GM23248 (cell line): Measurements from ENCODE around the gene TERB2. TPM values are rescaled to one million over a fixed set of nuclear protein-coding genes. Genes with fewer than 3 reads are reported as not detected.
A peak's percentile ranks its signal among the peaks of the same experiment; 100 is the strongest.
"Not testable (repeated sequence)": the region's sequence is repeated elsewhere in the genome, so short reads cannot be mapped to it uniquely, and the experiment has no call there.

Experiments
- DNase-seq: peaks from one replicate; pipeline ENCODE4 v3.0.0-alpha.2; 2015
- H2AFZ ChIP-seq: fragments of 200-600 bp; sonication (generic); 2 replicates; pipeline ENCODE4 v1.6.1; 2016; ENCODE audit warnings: antibody characterized with exemption
- H3F3A ChIP-seq: fragments of 200-600 bp; sonication (generic); 2 replicates; pipeline ENCODE4 v1.6.1; 2016; ENCODE audit warnings: mild to moderate bottlenecking, antibody characterized with exemption, mixed run types; ENCODE audit not compliant: insufficient read depth
- H3K27ac ChIP-seq: fragments of 200-600 bp; sonication (generic); 2 replicates; pipeline ENCODE4 v1.5.1; 2016; ENCODE audit warnings: mild to moderate bottlenecking
- H3K27me3 ChIP-seq: fragments of 200-600 bp; sonication (generic); replicated peaks from 2 replicates; pipeline ENCODE4 v1.6.1; 2016; ENCODE audit warnings: mild to moderate bottlenecking; ENCODE audit not compliant: insufficient read depth
- H3K36me3 ChIP-seq: fragments of 200-600 bp; sonication (generic); 2 replicates; pipeline ENCODE4 v1.6.1; 2016; ENCODE audit warnings: low read depth, mild to moderate bottlenecking
- H3K4me1 ChIP-seq: fragments of 200-600 bp; sonication (generic); 2 replicates; pipeline ENCODE4 v1.6.1; 2016; ENCODE audit warnings: mild to moderate bottlenecking; ENCODE audit not compliant: insufficient read depth
- H3K4me2 ChIP-seq: fragments of 200-600 bp; sonication (generic); one replicate; pipeline ENCODE4 v1.6.1; 2016; ENCODE audit warnings: mild to moderate bottlenecking; ENCODE audit not compliant: unreplicated experiment
- H3K4me3 ChIP-seq: fragments of 200-600 bp; sonication (generic); 2 replicates; pipeline ENCODE4 v1.5.1; 2016; ENCODE audit warnings: mild to moderate bottlenecking
- H3K79me2 ChIP-seq: fragments of 200-600 bp; sonication (generic); 2 replicates; pipeline ENCODE4 v1.6.1; 2016; ENCODE audit warnings: mild to moderate bottlenecking; ENCODE audit not compliant: insufficient read depth
- H3K9ac ChIP-seq: fragments of 200-600 bp; sonication (generic); 2 replicates; pipeline ENCODE4 v1.6.1; 2016; ENCODE audit warnings: mild to moderate bottlenecking
- H3K9me2 ChIP-seq: fragments of 200-600 bp; sonication (generic); 2 replicates; pipeline ENCODE4 v1.6.1; 2016; ENCODE audit warnings: mixed run types, mild to moderate bottlenecking, moderate library complexity; ENCODE audit not compliant: insufficient read depth
- H3K9me3 ChIP-seq: fragments of 200-600 bp; sonication (generic); one replicate; pipeline ENCODE4 v1.6.1; 2017; ENCODE audit warnings: low read depth
- H4K20me1 ChIP-seq: fragments of 200-600 bp; sonication (generic); 2 replicates; pipeline ENCODE4 v1.6.0; 2016; ENCODE audit not compliant: insufficient read depth
- EZH2 ChIP-seq: fragments of 200-600 bp; sonication (generic); IDR thresholded peaks from 2 replicates; pipeline ENCODE4 v1.6.1; 2018; ENCODE audit warnings: antibody characterized with exemption, mild to moderate bottlenecking; ENCODE audit not compliant: insufficient read depth, poor library complexity, severe bottlenecking
- EZH2phosphoT487 ChIP-seq: fragments of 200-600 bp; sonication (generic); IDR thresholded peaks from 2 replicates; pipeline ENCODE4 v1.6.1; 2018; ENCODE audit warnings: antibody characterized with exemption, moderate library complexity, mild to moderate bottlenecking, low read depth; ENCODE audit not compliant: insufficient read depth
- WGBS, 2 experiments: methylation state at CpG; one replicate each; pipeline ENCODE4 v1.1.6; 2015 to 2017; ENCODE audit warnings: low lambda C conversion rate in 2 of 2, low coverage in 1 of 2; ENCODE audit errors: missing lambda C conversion rate in 2 of 2; 5-methylcytosine and 5-hydroxymethylcytosine counted together
- in situ Hi-C: fragments of 300-500 bp; cut with MboI; formaldehyde crosslinking; loops from 2 replicates; pipeline ENCODE4 v1.15.0; 2020
- polyA plus RNA-seq: library from polyadenylated mRNA; unstranded; fragments of >200 nt; fragmentation: Nextera tagmentation; extraction: Ambion mirVana; gene quantifications from 2 replicates; pipeline ENCODE4 v1.2.1, GENCODE V29; 2016
- total RNA-seq: library from RNA; depleted of rRNA; stranded (reverse); fragments of >200 nt; shearing (Covaris generic); gene quantifications from 2 replicates; pipeline ENCODE4 v1.2.3, GENCODE V29; 2014

Gene TERB2
- total and polyA plus RNA-seq, 2 experiments from 2014 or later = not detected

DNA sequence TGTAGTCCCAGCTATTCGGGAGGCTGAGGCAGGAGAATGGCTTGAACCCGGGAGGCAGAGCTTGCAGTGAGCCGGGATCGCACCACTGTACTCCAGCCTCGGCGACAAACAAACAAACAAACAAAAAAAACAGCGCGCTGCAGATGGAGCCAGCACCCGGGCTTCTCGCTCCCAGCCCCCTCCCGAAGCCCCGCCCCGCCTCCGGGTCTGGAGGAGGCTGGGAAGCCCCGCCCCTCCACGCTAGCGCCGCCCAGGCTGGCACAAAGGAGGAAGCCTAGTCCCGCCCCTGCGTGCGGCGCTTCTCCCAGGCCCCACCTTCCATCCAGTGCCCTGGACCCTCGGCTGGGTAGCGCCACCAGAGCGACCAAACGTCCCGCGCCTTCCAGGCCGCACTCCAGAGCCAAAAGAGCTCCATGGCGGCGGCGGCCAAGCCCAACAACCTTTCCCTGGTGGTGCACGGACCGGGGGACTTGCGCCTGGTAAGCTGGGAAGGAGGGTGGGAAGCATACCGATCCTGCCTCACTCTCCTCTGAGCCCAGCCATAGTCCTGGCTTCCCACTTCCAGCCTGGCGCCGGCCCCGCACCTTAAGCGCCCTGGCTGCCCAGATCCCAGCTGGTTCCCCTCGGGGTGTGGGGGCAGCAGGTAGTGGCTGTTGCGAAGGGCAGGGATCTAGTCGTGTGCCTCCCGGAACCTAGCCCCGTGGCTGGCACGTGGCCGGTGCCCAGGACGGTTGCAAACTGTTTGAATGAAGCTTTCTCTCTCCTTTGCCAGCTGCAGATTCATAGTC is 66.6 kb downstream of the TERB2 start, which contains the start of gene SORD:
Gene SORD (plus strand): TSS at position 325 of the 788 bp plus-strand sequence. CDS start 89 bp downstream, at position 414.
- WGBS, 2 experiments = 1 to 4% methylated on average over 29 to 41 of the region's 48 CpGs
- peak within 1 kb of the TSS; percentile 26 for H3K27ac ChIP-seq
- DNase-seq = peak; percentile 93

DNA sequence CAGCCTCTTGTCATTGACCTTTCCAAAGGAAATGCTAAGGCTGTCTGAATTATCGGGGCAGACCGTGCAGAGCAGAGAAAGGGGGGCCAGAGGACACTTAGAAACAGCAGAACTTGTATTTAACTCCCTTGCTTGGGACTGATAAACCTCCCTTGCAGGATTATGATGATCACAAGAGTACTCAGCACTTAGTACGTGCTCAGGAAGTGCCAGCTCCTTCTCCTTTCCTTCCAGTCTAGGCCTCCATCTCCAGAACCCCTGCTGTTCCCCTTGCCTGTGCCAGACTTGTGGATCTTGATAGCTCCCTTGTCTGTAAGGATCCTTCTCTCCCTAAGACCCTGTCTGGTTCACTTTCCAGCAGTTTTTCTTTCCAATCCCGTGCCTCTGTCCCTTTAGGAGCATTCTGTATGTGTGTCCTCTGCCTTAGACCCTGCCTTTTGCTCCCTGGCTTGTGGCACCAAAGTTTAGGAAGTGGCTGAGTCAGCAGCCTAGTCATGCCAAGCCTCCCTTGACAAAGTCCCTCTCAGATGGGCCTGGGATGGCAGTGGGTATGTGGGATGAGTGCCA is 67.3 kb downstream of the TERB2 start:
- no peaks in the 10 kb centered on the region for H3K9me2 ChIP-seq
- H3F3A ChIP-seq = 0 out of 2 replicates have a peak, but pooled peaks cover 8% of the 10 kb centered on the region
- in situ Hi-C loops = loop anchor here (10.0 kb wide), 1 partner anchor 169 kb away; no protein-coding TSS in a partner anchor
- H3K9ac ChIP-seq = peak overlapping the region; percentile 79
- TF ChIP-seq EZH2phosphoT487 (no peak), EZH2 (no peak)
- 0 out of 2 replicates have a peak, but pooled peaks cover 4% of the 10 kb centered on the region for H3K27me3 ChIP-seq
- peak; percentile 47 for DNase-seq
- peaks cover 10% of the 10 kb centered on the region; the same call in 1 of the 2 replicates for H3K4me1 ChIP-seq
- H3K79me2 ChIP-seq = no peaks in the 10 kb centered on the region
- H4K20me1 ChIP-seq = no peaks in the 10 kb centered on the region
- WGBS, 2 experiments = 3 to 6% methylated on average over 4 of the region's 4 CpGs
- H3K4me3 ChIP-seq = peak overlapping the region; percentile 89
- H2AFZ ChIP-seq = peak overlapping the region; percentile 96
- no peaks in the 10 kb centered on the region for H3K36me3 ChIP-seq
- peak overlapping the region; percentile 26 for H3K27ac ChIP-seq
- no peaks in the 10 kb centered on the region for H3K9me3 ChIP-seq
- peak overlapping the region; percentile 92 for H3K4me2 ChIP-seq

More for the DNA sequence above, 66.6 kb downstream of the TERB2 start, which contains the start of gene SORD:
- Histone ChIP-seq H3K36me3 (no peaks in the 10 kb centered on the region), H3K79me2 (no peaks in the 10 kb centered on the region), H3K4me1 (peaks cover 10% of the 10 kb centered on the region; the same call in 1 of the 2 replicates), H4K20me1 (no peaks in the 10 kb centered on the region), H3F3A (0 out of 2 replicates have a peak, but pooled peaks cover 8% of the 10 kb centered on the region), H3K27me3 (0 out of 2 replicates have a peak, but pooled peaks cover 9% of the 10 kb centered on the region), H3K4me2 (peak within 1 kb of the TSS; percentile 92), H3K9me3 (no peaks in the 10 kb centered on the region), H3K9ac (peak within 1 kb of the TSS; percentile 79), H3K9me2 (no peaks in the 10 kb centered on the region), H3K4me3 (peak within 1 kb of the TSS; percentile 89), H2AFZ (peak within 1 kb of the TSS; percentile 96)
- TF ChIP-seq EZH2phosphoT487 = no peak
- no peak for TF ChIP-seq EZH2
- in situ Hi-C loops = loop anchor here (10.0 kb wide), 1 partner anchor 168 kb away; no protein-coding TSS in a partner anchor

DNA sequence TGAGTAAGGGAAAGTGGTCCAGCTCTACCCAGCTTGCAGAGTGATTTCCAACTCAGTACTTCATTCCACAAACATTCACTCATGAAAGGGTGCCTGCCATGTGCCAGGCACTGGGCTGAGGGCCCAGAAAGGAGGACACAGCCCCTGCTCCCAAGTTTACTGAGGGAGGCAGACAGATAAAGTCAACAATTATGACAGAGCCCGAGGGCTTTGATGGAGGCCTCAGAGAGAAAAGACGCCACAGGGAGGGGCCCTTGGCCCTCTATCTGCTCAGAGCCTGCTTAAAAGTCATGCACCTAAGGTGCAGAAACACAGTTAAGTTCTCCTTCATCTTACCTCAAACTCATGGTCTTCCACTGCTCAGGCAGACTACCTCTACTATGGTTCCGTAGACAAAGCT is 68.2 kb downstream of the TERB2 start:
- not testable (repeated sequence) for H3K9me3 ChIP-seq, H3K36me3 ChIP-seq, H3F3A ChIP-seq, H3K27ac ChIP-seq, H4K20me1 ChIP-seq, H3K27me3 ChIP-seq, H3K79me2 ChIP-seq, DNase-seq, H3K9me2 ChIP-seq, H3K4me2 ChIP-seq, H3K9ac ChIP-seq, H3K4me3 ChIP-seq, H2AFZ ChIP-seq
- peaks cover 10% of the 10 kb centered on the region; the same call in 1 of the 2 replicates for H3K4me1 ChIP-seq
- in situ Hi-C loops = loop anchor here (10.0 kb wide), 1 partner anchor 170 kb away; no protein-coding TSS in a partner anchor
- 83 to 85% methylated on average over 3 of the region's 3 CpGs for WGBS, 2 experiments

DNA sequence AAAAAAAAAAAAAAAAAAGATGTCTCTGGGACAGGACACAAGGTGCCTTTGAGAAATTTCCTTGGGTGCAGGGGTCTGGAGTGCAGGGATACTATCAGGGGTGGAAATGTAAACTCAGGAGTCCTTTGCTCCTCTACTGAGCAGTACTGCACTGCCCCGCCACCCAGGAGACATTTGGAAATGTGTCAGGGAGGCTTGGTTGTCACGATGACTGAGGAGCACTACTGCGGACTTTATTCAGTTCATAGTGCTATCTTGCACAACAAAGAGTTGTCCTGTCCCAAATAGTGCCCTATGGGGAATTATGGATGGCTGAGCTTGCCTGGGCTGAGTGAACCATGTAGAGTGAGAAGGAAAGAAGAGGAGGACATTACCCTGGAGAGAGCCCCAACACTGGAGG is 69.1 kb downstream of the TERB2 start:
- H3K9me2 ChIP-seq, H3K4me3 ChIP-seq, H3K27me3 ChIP-seq, H3K27ac ChIP-seq, H3K9me3 ChIP-seq, H2AFZ ChIP-seq, H3K36me3 ChIP-seq, H3F3A ChIP-seq, H4K20me1 ChIP-seq, H3K4me2 ChIP-seq, H3K9ac ChIP-seq, H3K79me2 ChIP-seq, DNase-seq: not testable (repeated sequence)
- H3K4me1 ChIP-seq = peaks cover 10% of the 10 kb centered on the region; the same call in 1 of the 2 replicates
- in situ Hi-C loops = loop anchor here (10.0 kb wide), 1 partner anchor 171 kb away; no protein-coding TSS in a partner anchor
- WGBS, 2 experiments = 95 to 98% methylated on average over 3 of the region's 3 CpGs
